Upper lobe of left lung (tissue), 4 donors: ENCODE results near the gene EVI2B.

ENCODE experiments used
- EP300 ChIP-seq, 4 donors: sonication (generic); formaldehyde crosslinking; IDR thresholded peaks; one replicate each; pipeline ENCODE4 v1.5.1; 2017; ENCODE audit warnings: antibody characterized with exemption in 4 of 4, control low read depth in 2 of 4
- POLR2A ChIP-seq, 4 donors: fragments of 450-650 bp; IDR thresholded peaks; one replicate each; pipeline ENCODE4 v1.5.1; 2016 to 2017; ENCODE audit warnings: antibody characterized with exemption in 4 of 4, mild to moderate bottlenecking in 2 of 4
- POLR2AphosphoS5 ChIP-seq, 2 donors: sonication (generic); formaldehyde crosslinking; IDR thresholded peaks; one replicate each; pipeline ENCODE4 v1.5.1; 2017; ENCODE audit warnings: antibody characterized with exemption in 2 of 2
- TF ChIP-seq, protein P1 (sequence below), 6 experiments: fragments of 450-650 bp in 4 of 6; fragments of 200-600 bp in 2 of 6; sonication (generic) in 2 of 6; IDR thresholded peaks; one replicate each; pipeline ENCODE4 v1.5.1; 2016 to 2019; ENCODE audit warnings: antibody characterized with exemption in 6 of 6

DNA sequence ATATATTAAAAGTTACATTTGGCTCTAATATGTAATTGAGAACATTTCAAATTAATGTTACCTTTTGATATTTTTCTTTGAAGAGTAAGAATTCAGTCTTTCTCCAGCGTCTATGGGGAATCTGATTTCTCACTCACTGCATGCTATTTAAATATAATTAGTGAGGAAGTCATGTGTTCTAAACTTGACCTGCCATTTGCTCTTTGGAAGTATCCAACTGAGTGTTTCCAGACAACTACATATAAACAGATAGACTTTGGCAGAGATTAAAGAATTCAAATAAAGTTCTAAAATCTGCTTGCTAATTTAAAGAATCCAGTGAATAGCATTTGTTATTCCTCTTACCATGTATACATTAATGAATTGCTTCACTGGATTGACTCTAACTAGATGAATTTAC lies 40.3 kb downstream of the EVI2B start:
- TF ChIP-seq, protein P1, sequence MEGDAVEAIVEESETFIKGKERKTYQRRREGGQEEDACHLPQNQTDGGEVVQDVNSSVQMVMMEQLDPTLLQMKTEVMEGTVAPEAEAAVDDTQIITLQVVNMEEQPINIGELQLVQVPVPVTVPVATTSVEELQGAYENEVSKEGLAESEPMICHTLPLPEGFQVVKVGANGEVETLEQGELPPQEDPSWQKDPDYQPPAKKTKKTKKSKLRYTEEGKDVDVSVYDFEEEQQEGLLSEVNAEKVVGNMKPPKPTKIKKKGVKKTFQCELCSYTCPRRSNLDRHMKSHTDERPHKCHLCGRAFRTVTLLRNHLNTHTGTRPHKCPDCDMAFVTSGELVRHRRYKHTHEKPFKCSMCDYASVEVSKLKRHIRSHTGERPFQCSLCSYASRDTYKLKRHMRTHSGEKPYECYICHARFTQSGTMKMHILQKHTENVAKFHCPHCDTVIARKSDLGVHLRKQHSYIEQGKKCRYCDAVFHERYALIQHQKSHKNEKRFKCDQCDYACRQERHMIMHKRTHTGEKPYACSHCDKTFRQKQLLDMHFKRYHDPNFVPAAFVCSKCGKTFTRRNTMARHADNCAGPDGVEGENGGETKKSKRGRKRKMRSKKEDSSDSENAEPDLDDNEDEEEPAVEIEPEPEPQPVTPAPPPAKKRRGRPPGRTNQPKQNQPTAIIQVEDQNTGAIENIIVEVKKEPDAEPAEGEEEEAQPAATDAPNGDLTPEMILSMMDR (IDR thresholded peaks at IDR 0.05): no peak
- no peak for TF ChIP-seq POLR2AphosphoS5 (IDR thresholded peaks at IDR 0.05)
- no peak for TF ChIP-seq POLR2A (IDR thresholded peaks at IDR 0.05)
- no peak for TF ChIP-seq EP300 (IDR thresholded peaks at IDR 0.05)
